H1 (cell line): Measurements from ENCODE around the gene CHFR. TPM values are rescaled to one million over a fixed set of nuclear protein-coding genes. Genes with fewer than 3 reads are reported as not detected.
A peak's percentile ranks its signal among the peaks of the same experiment; 100 is the strongest.

ENCODE experiments used
- CTCF ChIA-PET: fragments of 300-600 bp; sonication (Branson Sonifier 250); formaldehyde crosslinking; loops from one replicate; lab custom pipeline; 2021; ENCODE audit not compliant: partially characterized antibody; lab: Charles Lee
- POLR2A ChIA-PET: fragments of 300-600 bp; sonication (Branson Sonifier 250); formaldehyde crosslinking; loops from one replicate; lab custom pipeline; 2021; ENCODE audit warnings: inconsistent platforms; ENCODE audit not compliant: partially characterized antibody; lab: Charles Lee
- DNase-seq, 2 experiments: peaks; one replicate each; pipeline versions ENCODE4 v3.0.0 to v3.0.0-alpha.2; 2010 to 2022; ENCODE audit warnings: low spot score in 2 of 2, low read depth in 1 of 2, mixed read lengths in 1 of 2
- FAIRE-seq: peaks from 2 replicates; lab custom pipeline; 2011; peaks lifted over from hg19 to GRCh38; lab: Jason Lieb, UNC
- H2AFZ ChIP-seq: 2 replicates; pipeline ENCODE4 v1.8.1; 2012; ENCODE audit warnings: low read length, inconsistent platforms
- H2AK5ac ChIP-seq: 2 replicates; pipeline ENCODE4 v1.6.1; 2013; ENCODE audit warnings: low read depth, low read length
- H2BK120ac ChIP-seq: replicated peaks from 2 replicates; pipeline ENCODE3; 2013; ENCODE audit warnings: low read depth, low read length, inconsistent platforms
- H2BK12ac ChIP-seq: 2 replicates; pipeline ENCODE4 v1.6.1; 2013; ENCODE audit warnings: low read depth, low read length
- H2BK15ac ChIP-seq: 2 replicates; pipeline ENCODE4 v1.6.1; 2013; ENCODE audit warnings: low read length
- H2BK20ac ChIP-seq: 2 replicates; pipeline ENCODE4 v1.6.1; 2013; ENCODE audit warnings: low read length
- H2BK5ac ChIP-seq: 2 replicates; pipeline ENCODE4 v1.6.1; 2013; ENCODE audit warnings: low read depth, low read length
- H3K14ac ChIP-seq: 2 replicates; pipeline ENCODE4 v1.6.1; 2013; ENCODE audit warnings: inconsistent platforms; ENCODE audit not compliant: insufficient read length
- H3K18ac ChIP-seq: 2 replicates; pipeline ENCODE4 v1.6.1; 2013; ENCODE audit warnings: low read length; ENCODE audit errors: extremely low read depth
- H3K23ac ChIP-seq: 2 replicates; pipeline ENCODE4 v1.6.1; 2013; ENCODE audit warnings: inconsistent platforms; ENCODE audit not compliant: insufficient read length
- H3K23me2 ChIP-seq: 2 replicates; pipeline ENCODE4 v1.6.1; 2013; ENCODE audit warnings: low read depth, low read length
- H3K27ac ChIP-seq: 2 replicates; pipeline ENCODE4 v1.6.1; 2011; ENCODE audit warnings: low read depth, low read length, inconsistent platforms
- H3K27me3 ChIP-seq, 4 experiments: replicated peaks in 1 of 4; 1 replicate in 1 of 4; 2 replicates in 3 of 4; pipeline versions ENCODE4 v1.6.1 to v1.8.1; 2011 to 2013; ENCODE audit warnings: low read length in 3 of 4, mild to moderate bottlenecking in 3 of 4, inconsistent platforms in 2 of 4, mixed read lengths in 2 of 4, moderate library complexity in 1 of 4; ENCODE audit not compliant: control insufficient read depth in 3 of 4, insufficient read depth in 3 of 4; ENCODE audit errors: extremely low read depth in 1 of 4
- H3K36me3 ChIP-seq, 4 experiments: 2 replicates each; pipeline versions ENCODE4 v1.6.1 to v1.8.1; 2011 to 2013; ENCODE audit warnings: mild to moderate bottlenecking in 4 of 4, low read length in 3 of 4, moderate library complexity in 2 of 4, control low read depth in 1 of 4, inconsistent platforms in 1 of 4; ENCODE audit not compliant: insufficient read depth in 4 of 4, control insufficient read depth in 2 of 4
- H3K4ac ChIP-seq: replicated peaks from 2 replicates; pipeline ENCODE3; 2013; ENCODE audit warnings: low read length, low read depth, mixed read lengths, inconsistent platforms; ENCODE audit not compliant: insufficient read length
- H3K4me1 ChIP-seq, 4 experiments: replicated peaks in 1 of 4; 1 replicate in 1 of 4; 2 replicates in 3 of 4; pipeline versions ENCODE4 v1.6.1 to v1.8.1; 2011 to 2013; ENCODE audit warnings: low read length in 3 of 4, inconsistent platforms in 2 of 4, mixed read lengths in 1 of 4; ENCODE audit not compliant: insufficient read depth in 4 of 4, control insufficient read depth in 3 of 4
- H3K4me2 ChIP-seq, 2 experiments: 2 replicates each; pipeline versions ENCODE4 v1.6.1 to v1.8.1; 2011 to 2013; ENCODE audit warnings: low read depth in 2 of 2, low read length in 2 of 2, control low read depth in 1 of 2, inconsistent platforms in 1 of 2, mild to moderate bottlenecking in 1 of 2; ENCODE audit not compliant: insufficient read depth in 1 of 2
- H3K4me3 ChIP-seq, 4 experiments: fragments of 200-600, 300-600 bp in 1 of 4; sonication (generic), shearing (Covaris generic), sonication (Bioruptor Twin) in 1 of 4; 2 replicates each; pipeline versions ENCODE4 v1.5.1 to v1.8.1; 2011 to 2016; ENCODE audit warnings: low read length in 4 of 4, low read depth in 3 of 4, control low read depth in 2 of 4, inconsistent platforms in 2 of 4, mild to moderate bottlenecking in 2 of 4, mixed read lengths in 1 of 4, moderate library complexity in 1 of 4; ENCODE audit not compliant: insufficient read depth in 2 of 4; ENCODE audit errors: extremely low read depth in 1 of 4
- H3K56ac ChIP-seq: replicated peaks from 2 replicates; pipeline ENCODE3; 2013; ENCODE audit warnings: low read depth, mild to moderate bottlenecking, mixed read lengths, low read length, inconsistent platforms; ENCODE audit not compliant: insufficient read length
- H3K79me1 ChIP-seq: 2 replicates; pipeline ENCODE4 v1.6.1; 2013; ENCODE audit warnings: low read depth, low read length, control low read depth
- H3K79me2 ChIP-seq, 2 experiments: 2 replicates each; pipeline versions ENCODE4 v1.6.1 to v1.8.1; 2012 to 2013; ENCODE audit warnings: low read length in 2 of 2, mild to moderate bottlenecking in 2 of 2, inconsistent platforms in 1 of 2; ENCODE audit not compliant: insufficient read depth in 2 of 2, control insufficient read depth in 1 of 2
- H3K9ac ChIP-seq, 4 experiments: replicated peaks in 1 of 4; 1 replicate in 1 of 4; 2 replicates in 3 of 4; pipeline versions ENCODE4 v1.6.1 to v1.8.1; 2011 to 2013; ENCODE audit warnings: low read depth in 3 of 4, low read length in 3 of 4, control low read depth in 2 of 4, mild to moderate bottlenecking in 2 of 4, moderate library complexity in 2 of 4, inconsistent platforms in 1 of 4; ENCODE audit errors: extremely low read depth in 1 of 4
- H3K9me3 ChIP-seq, 2 experiments: 2 replicates each; pipeline versions ENCODE4 v1.6.1 to v1.8.1; 2012 to 2013; ENCODE audit warnings: mild to moderate bottlenecking in 2 of 2, moderate library complexity in 2 of 2, control low read depth in 1 of 2, inconsistent platforms in 1 of 2, low read depth in 1 of 2, low read length in 1 of 2, mixed read lengths in 1 of 2; ENCODE audit not compliant: insufficient read depth in 2 of 2
- H4K20me1 ChIP-seq, 2 experiments: replicated peaks in 1 of 2; 2 replicates each; pipeline versions ENCODE3 to v1.8.1; 2011 to 2013; ENCODE audit warnings: inconsistent platforms in 2 of 2, low read length in 2 of 2, mild to moderate bottlenecking in 1 of 2; ENCODE audit not compliant: insufficient read depth in 2 of 2, control insufficient read depth in 1 of 2
- H4K5ac ChIP-seq: 2 replicates; pipeline ENCODE4 v1.6.1; 2013; ENCODE audit warnings: low read length, low read depth, mixed read lengths, inconsistent platforms; ENCODE audit not compliant: insufficient read length
- H4K8ac ChIP-seq: 2 replicates; pipeline ENCODE4 v1.8.0; 2013; ENCODE audit warnings: mild to moderate bottlenecking, moderate library complexity, low read length, inconsistent platforms; ENCODE audit not compliant: insufficient read depth; ENCODE audit errors: extremely low read depth
- H4K91ac ChIP-seq: replicated peaks from 2 replicates; pipeline ENCODE3; 2013; ENCODE audit warnings: low read length, mixed read lengths, inconsistent platforms; ENCODE audit not compliant: insufficient read length
- CHD2 ChIP-seq: IDR thresholded peaks from 2 replicates; pipeline ENCODE4 v1.6.1; 2012; ENCODE audit warnings: low read length, improper control_type of control experiment
- EGR1 ChIP-seq: IDR thresholded peaks from 2 replicates; pipeline ENCODE4 v1.6.1; 2011; ENCODE audit warnings: low read depth, low read length, borderline replicate concordance
- HDAC6 ChIP-seq: IDR thresholded peaks from one replicate; pipeline ENCODE4 v1.7.1; 2012; ENCODE audit warnings: low read depth, mild to moderate bottlenecking, inconsistent platforms, low read length, moderate library complexity
- KDM4A ChIP-seq: IDR thresholded peaks from one replicate; pipeline ENCODE4 v1.7.1; 2012; ENCODE audit warnings: low read depth, mild to moderate bottlenecking, moderate library complexity, low read length, inconsistent platforms; ENCODE audit not compliant: severe bottlenecking
- KDM5A ChIP-seq: fragments of 200-600 bp; IDR thresholded peaks from 2 replicates; pipeline ENCODE4 v1.7.1; 2012; ENCODE audit warnings: mild to moderate bottlenecking, low read length, inconsistent platforms, mixed read lengths
- MAFK ChIP-seq: IDR thresholded peaks from 2 replicates; pipeline ENCODE4 v1.6.1; 2012; ENCODE audit warnings: low read depth, mild to moderate bottlenecking, improper control_type of control experiment, low read length
- WGBS, 2 experiments: shearing (Covaris generic) in 1 of 2; methylation state at CpG; one replicate each; pipeline versions ENCODE4 v1.1.6 to v1.1.7; 2013 to 2015; ENCODE audit warnings: low lambda C conversion rate in 2 of 2, mixed read lengths in 2 of 2, inconsistent platforms in 1 of 2, low coverage in 1 of 2, missing lambda C conversion rate in 1 of 2; ENCODE audit not compliant: insufficient replicate concordance in 2 of 2, insufficient coverage in 1 of 2, insufficient read length in 1 of 2; ENCODE audit errors: extremely low coverage in 1 of 2, missing lambda C conversion rate in 1 of 2; 5-methylcytosine and 5-hydroxymethylcytosine counted together
- polyA plus RNA-seq, 7 experiments: library from polyadenylated mRNA; depleted of rRNA in 3 of 7; stranded (reverse) in 5 of 7; unstranded in 2 of 7; fragments of >200 nt in 5 of 7; fragments of 200-250 nt in 2 of 7; gene quantifications; 1 replicate in 5 of 7; 2 replicates in 1 of 7; 4 replicates in 1 of 7; pipeline versions ENCODE4 v1.2.1 to v1.2.3, GENCODE V29; 2011 to 2013; ENCODE audit warnings: missing spikeins in 2 of 7, mixed read lengths in 2 of 7
- total RNA-seq: library from RNA; stranded (reverse); fragmentation: NEBNext Ultra II Directional; extraction: Animal tissue kit (Norgen Biotek cat#: 25700); gene quantifications from 2 replicates; pipeline ENCODE4 v1.2.1, GENCODE V29; 2021

The CHFR gene
- total and polyA plus RNA-seq, 2 of the 8 experiments (the other 6 are each of a cell fraction or from before 2014, with no cell fraction given), result 31.4 to 44.6 TPM

GRCh38 chr12:132861558-132861957, 25.8 kb downstream of the CHFR start:
- H3K4me1 ChIP-seq, result no peaks in the 10 kb centered on the region
- H3K23ac ChIP-seq, result no peak overlapping the region
- no peak for DNase-seq
- peaks cover 2 to 12% of the 10 kb centered on the region in 2 experiments for H4K20me1 ChIP-seq
- H2BK12ac ChIP-seq, result no peak overlapping the region
- no peak for TF ChIP-seq EGR1
- no peak for TF ChIP-seq KDM5A
- no peak for TF ChIP-seq KDM4A
- TF ChIP-seq CHD2, result no peak
- no peak for TF ChIP-seq HDAC6
- TF ChIP-seq MAFK, result no peak
- H3K27ac ChIP-seq, result no peak overlapping the region
- no peak overlapping the region for H4K91ac ChIP-seq
- ChIA-PET CTCF (interaction anchor here (0.7 to 0.8 kb wide), 2 partner anchors 11 to 15 kb away, joined by 3 to 5 read pairs; no protein-coding TSS in a partner anchor), POLR2A (interaction anchor here (1.3 to 1.8 kb wide), 2 partner anchors 10 to 23 kb away, joined by 3 to 6 read pairs; no protein-coding TSS in a partner anchor)
- 95% methylated on average over 8 of the region's 8 CpGs; no CpG with 5 or more reads in 1 of the 2 experiments for WGBS, 2 experiments
- FAIRE-seq, result no peak
- no peaks in the 10 kb centered on the region for H3K79me1 ChIP-seq
- no peak overlapping the region for H3K4me3 ChIP-seq
- no peaks in the 10 kb centered on the region for H3K27me3 ChIP-seq
- H2BK5ac ChIP-seq, result 0 out of 2 replicates have a peak overlapping the region, but pooled peaks have one; percentile 35
- no peak overlapping the region for H3K4me2 ChIP-seq
- no peak overlapping the region for H2BK20ac ChIP-seq
- H2AFZ ChIP-seq, result no peak overlapping the region
- no peak overlapping the region for H2AK5ac ChIP-seq
- H3K18ac ChIP-seq, result no peak overlapping the region
- no peak overlapping the region for H3K14ac ChIP-seq
- no peak overlapping the region for H2BK120ac ChIP-seq
- peaks cover 14 to 48% (median 24%) of the 10 kb centered on the region in 4 experiments; a peak in 6 of 8 replicates for H3K36me3 ChIP-seq
- no peak overlapping the region for H3K56ac ChIP-seq
- H3K9ac ChIP-seq, result no peak overlapping the region; a peak in 1 of 7 replicates
- H3K9me3 ChIP-seq, result no peaks in the 10 kb centered on the region
- peaks cover 0 to 3% of the 10 kb centered on the region in 2 experiments; a peak in 1 of 4 replicates for H3K79me2 ChIP-seq
- no peaks in the 10 kb centered on the region; the same call in 1 of the 2 replicates for H3K23me2 ChIP-seq
- no peak overlapping the region for H3K4ac ChIP-seq
- H4K8ac ChIP-seq, result no peak overlapping the region
- H2BK15ac ChIP-seq, result no peak overlapping the region
- no peak overlapping the region for H4K5ac ChIP-seq
